ENCODE results near the gene ZNF750.

The ZNF750 gene

GRCh38 chr17:82832881-82833475 lies 6.8 kb downstream of the ZNF750 start:
- no peak for DNase-seq

- DNase-seq: no peak
Measured at GRCh38 chr17:82832411-82832810, 7.4 kb downstream of the ZNF750 start.

- DNase-seq: no peak
Measured at GRCh38 chr17:82831818-82832200, 8.0 kb downstream of the ZNF750 start.

GRCh38 chr17:82831041-82831817 lies 8.6 kb downstream of the ZNF750 start:
- DNase-seq: no peak

- no peak for DNase-seq
Measured at GRCh38 chr17:82830249-82830661, 9.6 kb downstream of the ZNF750 start.

- DNase-seq: no peak
Measured at GRCh38 chr17:82828875-82829487, 10.8 kb downstream of the ZNF750 start.

- DNase-seq: no peak
Measured at GRCh38 chr17:82826956-82827355, 12.9 kb downstream of the ZNF750 start.

- DNase-seq: no peak
Measured at GRCh38 chr17:82826211-82826610, 13.6 kb downstream of the ZNF750 start.

- no peak for DNase-seq
Measured at GRCh38 chr17:82825540-82826124, 14.2 kb downstream of the ZNF750 start.

- no peak for DNase-seq
Measured at GRCh38 chr17:82823004-82823403, 16.8 kb downstream of the ZNF750 start.

- DNase-seq: no peak
Measured at GRCh38 chr17:82822281-82822680, 17.5 kb downstream of the ZNF750 start.

- no peak for DNase-seq
Measured at GRCh38 chr17:82821554-82821953, 18.3 kb downstream of the ZNF750 start.

GRCh38 chr17:82820278-82821251 lies 19.3 kb downstream of the ZNF750 start:
- no peak for DNase-seq

- DNase-seq: no peak
Measured at GRCh38 chr17:82817947-82818346, 21.9 kb downstream of the ZNF750 start.

GRCh38 chr17:82816358-82816757 lies 23.5 kb downstream of the ZNF750 start:
- no peak for DNase-seq

GRCh38 chr17:82815790-82816305 lies 24.0 kb downstream of the ZNF750 start:
- DNase-seq: no peak

GRCh38 chr17:82815354-82815753 lies 24.5 kb downstream of the ZNF750 start:
- DNase-seq: no peak

GRCh38 chr17:82814834-82815233 lies 25.0 kb downstream of the ZNF750 start:
- no peak for DNase-seq

- no peak for DNase-seq
Measured at GRCh38 chr17:82813299-82814051, 26.3 kb downstream of the ZNF750 start.

- DNase-seq: no peak
Measured at GRCh38 chr17:82812601-82813000, 27.2 kb downstream of the ZNF750 start.

- no peak for DNase-seq
Measured at GRCh38 chr17:82812058-82812457, 27.8 kb downstream of the ZNF750 start.
